Endothelial cell (in vitro differentiated cells): ENCODE measurements around the gene FBLN2. TPM values are rescaled to one million over a fixed set of nuclear protein-coding genes. Genes with fewer than 3 reads are reported as not detected.

Source experiments
- DNase-seq: peaks from one replicate; pipeline ENCODE4 v3.0.0; 2021; ENCODE audit warnings: low spot score
- H3K27ac Mint-ChIP-seq: one replicate; pipeline ENCODE4 v1.8.0; 2021; ENCODE audit warnings: mixed read lengths, inconsistent platforms; ENCODE audit not compliant: unreplicated experiment
- H3K27me3 Mint-ChIP-seq: one replicate; pipeline ENCODE4 v1.8.0; 2021; ENCODE audit warnings: mild to moderate bottlenecking, moderate library complexity, mixed read lengths, inconsistent platforms; ENCODE audit not compliant: unreplicated experiment
- H3K36me3 Mint-ChIP-seq: one replicate; pipeline ENCODE4 v1.8.0; 2021; ENCODE audit warnings: mild to moderate bottlenecking, low read depth, mixed read lengths, inconsistent platforms; ENCODE audit not compliant: unreplicated experiment
- H3K4me1 Mint-ChIP-seq: one replicate; pipeline ENCODE4 v1.8.0; 2021; ENCODE audit warnings: mild to moderate bottlenecking, mixed read lengths, inconsistent platforms; ENCODE audit not compliant: unreplicated experiment
- H3K4me3 Mint-ChIP-seq: one replicate; pipeline ENCODE4 v1.8.0; 2021; ENCODE audit warnings: mild to moderate bottlenecking, mixed read lengths, inconsistent platforms; ENCODE audit not compliant: unreplicated experiment
- H3K9me3 Mint-ChIP-seq: one replicate; pipeline ENCODE4 v1.8.0; 2021; ENCODE audit warnings: mixed read lengths, inconsistent platforms; ENCODE audit not compliant: unreplicated experiment
- CTCF ChIP-seq: fragments of 200-600 bp; sonication (generic); IDR thresholded peaks from one replicate; pipeline ENCODE4 v1.5.0; 2021; ENCODE audit warnings: antibody characterized with exemption; ENCODE audit not compliant: unreplicated experiment
- total RNA-seq: library from RNA; stranded (reverse); fragmentation: NEBNext Ultra II Directional; extraction: Animal tissue kit (Norgen Biotek cat#: 25700); gene quantifications from one replicate; pipeline ENCODE4 v1.2.1, GENCODE V29; 2021; ENCODE audit not compliant: unreplicated experiment

The FBLN2 gene
- total RNA-seq, 1 donor from 2014 or later: 10.5 TPM

DNA sequence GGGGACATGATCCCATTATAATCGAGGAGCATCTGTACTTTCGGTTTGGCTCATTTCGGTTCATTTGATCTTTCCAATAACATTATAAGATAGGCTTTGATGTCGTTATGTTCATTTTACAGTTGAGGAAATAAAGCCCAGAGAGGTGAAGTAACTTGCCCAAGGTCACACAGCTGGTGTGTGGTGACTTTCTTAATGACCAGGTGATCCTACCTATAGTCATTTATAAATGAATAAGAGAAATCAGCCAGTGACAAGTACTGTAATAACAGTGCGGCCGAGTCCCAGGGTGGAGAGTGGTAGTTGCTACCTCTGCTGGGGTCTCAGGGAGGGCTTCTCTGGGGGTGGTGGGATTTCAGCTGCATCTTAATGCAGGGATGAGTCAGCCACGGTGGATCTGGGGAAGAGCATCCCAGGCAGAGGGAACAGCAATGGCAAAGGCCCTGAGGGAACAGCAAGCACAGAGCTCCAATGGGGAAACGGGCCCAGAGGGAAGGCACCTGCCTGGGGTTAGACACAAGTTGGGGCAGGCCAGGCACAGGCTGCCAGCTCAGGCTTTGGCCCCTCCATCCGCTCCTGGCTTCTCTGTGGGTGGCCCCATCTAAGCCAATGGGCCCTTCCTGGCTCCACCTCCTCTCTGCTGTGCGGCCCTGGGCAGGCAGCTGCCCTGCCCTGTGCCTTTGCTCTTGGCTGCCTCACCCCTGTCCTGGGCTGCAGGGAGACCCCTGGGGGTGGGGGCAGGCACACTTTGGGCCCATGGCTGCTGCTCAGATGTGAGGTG is 1.1 kb upstream of the FBLN2 start:
- no peak for TF ChIP-seq CTCF
- peak overlapping the region; percentile 37 for H3K4me3 Mint-ChIP-seq
- no peak for DNase-seq

GRCh38 chr3:13549623-13550422 is 898 bp downstream of the FBLN2 start:
- Mint-ChIP-seq H3K4me1 (peaks cover 14% of the 10 kb centered on the region), H3K4me3 (peak overlapping the region; percentile 72), H3K36me3 (peaks cover 11% of the 10 kb centered on the region), H3K27ac (no peak overlapping the region), H3K9me3 (no peaks in the 10 kb centered on the region), H3K27me3 (peaks cover 18% of the 10 kb centered on the region)
- no peak for TF ChIP-seq CTCF
- no peak for DNase-seq

More for the DNA sequence above, 1.1 kb upstream of the FBLN2 start:
- Mint-ChIP-seq H3K4me1 (peaks cover 14% of the 10 kb centered on the region), H3K27ac (peak overlapping the region; percentile 4), H3K36me3 (peaks cover 12% of the 10 kb centered on the region), H3K9me3 (no peaks in the 10 kb centered on the region), H3K27me3 (peaks cover 18% of the 10 kb centered on the region)

DNA sequence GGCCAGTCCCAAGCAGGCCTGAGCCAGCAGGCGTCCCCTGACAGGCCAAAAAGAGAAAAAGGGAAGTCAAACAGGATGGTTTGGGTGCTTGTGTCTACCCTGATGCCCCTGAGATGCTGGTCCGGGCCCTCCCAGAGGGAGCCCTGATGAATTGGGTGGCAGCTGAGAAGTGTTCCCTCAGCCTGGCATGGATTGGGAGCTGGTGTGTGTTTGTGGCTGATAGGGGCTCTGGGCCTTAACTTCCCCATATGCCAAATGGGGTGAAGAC is 1.4 kb downstream of the FBLN2 start:
- Mint-ChIP-seq H3K27ac (no peak overlapping the region), H3K4me1 (peaks cover 9% of the 10 kb centered on the region), H3K9me3 (no peaks in the 10 kb centered on the region), H3K4me3 (no peak overlapping the region), H3K36me3 (peaks cover 6% of the 10 kb centered on the region), H3K27me3 (peaks cover 15% of the 10 kb centered on the region)
- TF ChIP-seq CTCF: no peak
- no peak for DNase-seq

DNA sequence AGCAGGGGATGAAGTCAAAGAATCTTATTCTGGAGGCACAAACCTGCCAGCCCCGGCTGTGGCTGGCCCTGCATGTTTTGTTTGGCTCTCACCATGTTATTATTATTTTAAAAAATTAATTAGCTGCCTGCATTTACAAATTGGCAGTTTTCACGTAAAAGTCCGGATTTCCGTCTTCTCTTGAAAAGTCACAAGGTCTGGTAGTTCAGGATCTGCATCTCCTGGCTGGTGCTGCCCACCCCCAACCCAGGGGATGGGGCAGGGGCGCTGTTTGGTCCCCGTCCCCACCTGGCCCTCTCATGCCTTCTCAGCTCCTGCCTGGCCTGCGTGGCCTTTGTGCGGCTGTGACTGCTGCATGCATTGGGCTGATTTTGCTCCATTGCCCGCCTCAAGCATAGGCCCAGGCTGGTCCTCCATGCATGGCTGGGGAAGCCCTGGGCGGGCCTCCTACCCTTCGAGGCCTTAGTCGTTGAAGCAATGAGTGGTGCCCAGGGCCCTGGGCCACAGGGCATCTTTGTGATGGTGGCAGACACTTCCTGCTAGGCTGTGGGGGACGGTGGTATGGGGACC is 2.0 kb downstream of the FBLN2 start:
- Mint-ChIP-seq H3K4me3 (no peak overlapping the region), H3K27me3 (peaks cover 13% of the 10 kb centered on the region), H3K27ac (no peak overlapping the region), H3K36me3 (peaks cover 6% of the 10 kb centered on the region), H3K9me3 (no peaks in the 10 kb centered on the region), H3K4me1 (peaks cover 9% of the 10 kb centered on the region)
- DNase-seq: no peak
- TF ChIP-seq CTCF: no peak
